HepG2 (cell line): ENCODE data around the gene ABHD12. TPM values are rescaled to one million over a fixed set of nuclear protein-coding genes. Genes with fewer than 3 reads are reported as not detected.

Experiments used
- ARID2 ChIP-seq: sonication (generic); formaldehyde crosslinking; IDR thresholded peaks from 2 replicates; pipeline ENCODE4 v1.8.1; 2022; ENCODE audit warnings: mild to moderate bottlenecking, missing genetic modification reagents, borderline replicate concordance
- ARID3A ChIP-seq: IDR thresholded peaks from 2 replicates; pipeline ENCODE4 v1.6.1; 2012; ENCODE audit warnings: low read depth, low read length, improper control_type of control experiment
- CREB3 ChIP-seq: sonication (generic); formaldehyde crosslinking; IDR thresholded peaks from 2 replicates; pipeline ENCODE4 v1.5.0; 2020; ENCODE audit warnings: missing genetic modification reagents
- HNRNPH1 ChIP-seq: fragments of 200-400 bp; formaldehyde crosslinking; optimal IDR thresholded peaks from 2 replicates; pipeline ENCODE3; 2017; ENCODE audit warnings: mild to moderate bottlenecking, low read depth, low read length
- HOXA5 ChIP-seq: sonication (generic); formaldehyde crosslinking; IDR thresholded peaks from 2 replicates; pipeline ENCODE4 v1.4.0; 2020; ENCODE audit warnings: missing genetic modification reagents
- IKZF5 ChIP-seq: IDR thresholded peaks from 2 replicates; pipeline ENCODE4 v1.6.1; 2018; ENCODE audit warnings: missing genetic modification reagents, mild to moderate bottlenecking, missing compliant biosample characterization
- IRF2 ChIP-seq: IDR thresholded peaks from 2 replicates; pipeline ENCODE4 v1.6.1; 2018; ENCODE audit warnings: missing genetic modification reagents, missing compliant biosample characterization
- KLF9 ChIP-seq: IDR thresholded peaks from 2 replicates; pipeline ENCODE4 v1.6.1; 2016; ENCODE audit warnings: low read depth
- MED1 ChIP-seq: sonication (generic); formaldehyde crosslinking; IDR thresholded peaks from 2 replicates; pipeline ENCODE4 v1.4.0; 2020; ENCODE audit warnings: missing genetic modification reagents
- PBX3 ChIP-seq: sonication (generic); formaldehyde crosslinking; IDR thresholded peaks from 2 replicates; pipeline ENCODE4 v1.8.1; 2023; ENCODE audit warnings: missing genetic modification reagents, inconsistent platforms, borderline replicate concordance
- PPARG ChIP-seq: conservative IDR thresholded peaks from 2 replicates; pipeline ENCODE4 v1.6.1; 2016; ENCODE audit warnings: missing biosample characterization, missing genetic modification reagents
- PRPF4 ChIP-seq: fragments of 200-400 bp; formaldehyde crosslinking; IDR thresholded peaks from 2 replicates; pipeline ENCODE4 v1.6.1; 2016; ENCODE audit warnings: low read length, low read depth; ENCODE audit not compliant: poor library complexity, severe bottlenecking
- RBFOX2 ChIP-seq: fragments of 200-400 bp; formaldehyde crosslinking; IDR thresholded peaks from 2 replicates; pipeline ENCODE4 v1.6.1; 2017; ENCODE audit warnings: low read depth, mild to moderate bottlenecking, low read length
- RFX5 ChIP-seq: IDR thresholded peaks from 2 replicates; pipeline ENCODE4 v1.6.1; 2011; ENCODE audit warnings: low read depth, low read length, improper control_type of control experiment
- SIX4 ChIP-seq: sonication (generic); formaldehyde crosslinking; IDR thresholded peaks from 2 replicates; pipeline ENCODE4 v1.4.0; 2020; ENCODE audit warnings: missing genetic modification reagents
- SUZ12 ChIP-seq: fragments of 150-350 bp; IDR thresholded peaks from 2 replicates; pipeline ENCODE4 v1.6.1; 2014; ENCODE audit warnings: low read depth, low read length
- U2AF2 ChIP-seq: fragments of 200-400 bp; formaldehyde crosslinking; IDR thresholded peaks from 2 replicates; pipeline ENCODE4 v1.6.1; 2017; ENCODE audit warnings: low read depth, mild to moderate bottlenecking, low read length
- ZBTB1 ChIP-seq: sonication (generic); formaldehyde crosslinking; IDR thresholded peaks from 2 replicates; pipeline ENCODE4 v1.4.0; 2020; ENCODE audit warnings: missing genetic modification reagents, borderline replicate concordance
- ZNF10 ChIP-seq: sonication (generic); formaldehyde crosslinking; IDR thresholded peaks from 2 replicates; pipeline ENCODE4 v1.4.0; 2020; ENCODE audit warnings: mild to moderate bottlenecking, low read depth, missing genetic modification reagents, borderline replicate concordance
- ZNF234 ChIP-seq: sonication (generic); formaldehyde crosslinking; conservative IDR thresholded peaks from 2 replicates; pipeline ENCODE4 v1.5.1; 2020; ENCODE audit warnings: mild to moderate bottlenecking, missing genetic modification reagents
- ZNF251 ChIP-seq: sonication (generic); formaldehyde crosslinking; IDR thresholded peaks from 2 replicates; pipeline ENCODE4 v1.9.0; 2021; ENCODE audit warnings: mild to moderate bottlenecking, missing genetic modification reagents
- ZNF264 ChIP-seq: sonication (generic); formaldehyde crosslinking; IDR thresholded peaks from 2 replicates; pipeline ENCODE4 v1.4.0; 2020; ENCODE audit warnings: missing genetic modification reagents
- ZNF296 ChIP-seq: sonication (generic); formaldehyde crosslinking; conservative IDR thresholded peaks from 2 replicates; pipeline ENCODE4 v1.5.0; 2020; ENCODE audit warnings: mild to moderate bottlenecking, missing genetic modification reagents
- ZNF317 ChIP-seq: sonication (generic); formaldehyde crosslinking; IDR thresholded peaks from 2 replicates; pipeline ENCODE4 v1.5.0; 2020; ENCODE audit warnings: mild to moderate bottlenecking, missing genetic modification reagents
- ZNF564 ChIP-seq: sonication (generic); formaldehyde crosslinking; IDR thresholded peaks from 2 replicates; pipeline ENCODE4 v1.8.1; 2023; ENCODE audit warnings: mild to moderate bottlenecking, missing genetic modification reagents
- ZNF660 ChIP-seq: sonication (generic); formaldehyde crosslinking; IDR thresholded peaks from 2 replicates; pipeline ENCODE4 v1.5.1; 2020; ENCODE audit warnings: mild to moderate bottlenecking, low read depth, missing genetic modification reagents, borderline replicate concordance
- ZNF746 ChIP-seq: sonication (generic); formaldehyde crosslinking; IDR thresholded peaks from 2 replicates; pipeline ENCODE4 v1.8.0; 2022; ENCODE audit warnings: mild to moderate bottlenecking, missing genetic modification reagents
- ZNF841 ChIP-seq: sonication (generic); formaldehyde crosslinking; IDR thresholded peaks from 2 replicates; pipeline ENCODE4 v1.8.1; 2023; ENCODE audit warnings: missing genetic modification reagents, borderline replicate concordance
- polyA plus RNA-seq, 8 experiments: library from polyadenylated mRNA; depleted of rRNA in 3 of 8; stranded (reverse) in 7 of 8; unstranded in 1 of 8; fragments of >200 nt; fragmentation: Illumina TruSeq in 4 of 8; extraction: Trizol in 4 of 8; gene quantifications; 2 replicates each; pipeline versions ENCODE4 v1.2.1 to v1.2.3, GENCODE V29; 2011 to 2016; ENCODE audit warnings: low read depth in 4 of 8, missing spikeins in 1 of 8, mixed read lengths in 1 of 8; ENCODE audit not compliant: insufficient read depth in 1 of 8
- total RNA-seq, 5 experiments: library from RNA; depleted of rRNA; stranded (reverse); fragments of >200 nt; fragmentation: Illumina TruSeq; extraction: Trizol; gene quantifications; 2 replicates each; pipeline ENCODE4 v1.2.3, GENCODE V29; 2016; ENCODE audit warnings: low read depth in 1 of 5

ABHD12 gene
- total and polyA plus RNA-seq, 2 of the 13 experiments (the other 11 are each of a cell fraction or from before 2014, with no cell fraction given) = 23.5 to 72.1 TPM

GRCh38 chr20:25378189-25378883 lies 12.3 kb downstream of the ABHD12 start (continued):
- TF ChIP-seq ARID3A (peak; percentile 96), CREB3 (no peak), ZNF10 (no peak), U2AF2 (no peak), PBX3 (CRISPR knock-in tag) (no peak), IRF2 (CRISPR knock-in tag) (peak; percentile 68; the same call in 1 of the 2 replicates), ZNF564 (CRISPR knock-in tag) (0 out of 2 replicates have a peak, but pooled peaks have one; percentile 52), KLF9 (no peak), SIX4 (CRISPR knock-in tag) (no peak), ARID2 (CRISPR knock-in tag) (no peak), ZNF234 (CRISPR knock-in tag) (no peak), ZNF841 (CRISPR knock-in tag) (0 out of 2 replicates have a peak, but pooled peaks have one; percentile 69), IKZF5 (peak; percentile 72), ZNF264 (no peak), RBFOX2 (no peak), SUZ12 (no peak), PRPF4 (no peak), ZNF746 (CRISPR knock-in tag) (no peak; the same call in 1 of the 2 replicates), ZNF251 (CRISPR knock-in tag) (no peak), ZNF660 (CRISPR knock-in tag) (no peak), MED1 (CRISPR knock-in tag) (peak; percentile 57; the same call in 1 of the 2 replicates), ZBTB1 (CRISPR knock-in tag) (no peak), HOXA5 (no peak), HNRNPH1 (no peak), ZNF317 (no peak), ZNF296 (CRISPR knock-in tag) (no peak), PPARG (peak; percentile 93), RFX5 (no peak)
